Esophagus muscularis mucosa (tissue), 3 donors: ENCODE measurements around the gene UGT2B17.

Experiments
- POLR2A ChIP-seq: fragments of 450-650 bp; IDR thresholded peaks from one replicate; pipeline ENCODE4 v1.6.1; 2017; ENCODE audit warnings: antibody characterized with exemption, moderate library complexity, mild to moderate bottlenecking, low read depth
- TF ChIP-seq, protein P1 (sequence below), 3 experiments: fragments of 200-600 bp in 2 of 3; fragments of 450-650 bp in 1 of 3; sonication (generic) in 2 of 3; IDR thresholded peaks; one replicate each; pipeline ENCODE4 v1.5.1; 2017 to 2019; ENCODE audit warnings: antibody characterized with exemption in 3 of 3, mild to moderate bottlenecking in 2 of 3, moderate library complexity in 1 of 3

DNA sequence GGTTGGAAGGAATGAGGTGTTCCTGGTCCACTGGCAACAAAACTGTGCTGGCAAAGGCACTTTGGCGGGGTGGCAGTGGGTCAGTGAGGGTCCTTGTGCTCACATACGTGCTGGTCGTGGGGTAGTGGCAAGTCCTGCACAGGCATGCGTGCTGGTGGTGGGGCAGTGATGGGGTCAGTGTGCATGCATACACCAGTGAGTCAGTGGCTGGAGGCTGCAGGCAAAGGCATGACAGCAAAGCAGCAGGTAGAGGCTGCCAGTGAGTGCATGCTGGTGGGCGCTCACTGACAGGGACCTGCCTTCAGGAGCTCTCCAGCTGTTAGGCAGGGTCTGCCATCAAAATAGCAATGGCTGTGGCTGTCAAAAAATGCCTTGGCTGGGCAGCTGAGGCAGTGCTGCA lies 86.8 kb downstream of the UGT2B17 start:
- TF ChIP-seq, protein P1, sequence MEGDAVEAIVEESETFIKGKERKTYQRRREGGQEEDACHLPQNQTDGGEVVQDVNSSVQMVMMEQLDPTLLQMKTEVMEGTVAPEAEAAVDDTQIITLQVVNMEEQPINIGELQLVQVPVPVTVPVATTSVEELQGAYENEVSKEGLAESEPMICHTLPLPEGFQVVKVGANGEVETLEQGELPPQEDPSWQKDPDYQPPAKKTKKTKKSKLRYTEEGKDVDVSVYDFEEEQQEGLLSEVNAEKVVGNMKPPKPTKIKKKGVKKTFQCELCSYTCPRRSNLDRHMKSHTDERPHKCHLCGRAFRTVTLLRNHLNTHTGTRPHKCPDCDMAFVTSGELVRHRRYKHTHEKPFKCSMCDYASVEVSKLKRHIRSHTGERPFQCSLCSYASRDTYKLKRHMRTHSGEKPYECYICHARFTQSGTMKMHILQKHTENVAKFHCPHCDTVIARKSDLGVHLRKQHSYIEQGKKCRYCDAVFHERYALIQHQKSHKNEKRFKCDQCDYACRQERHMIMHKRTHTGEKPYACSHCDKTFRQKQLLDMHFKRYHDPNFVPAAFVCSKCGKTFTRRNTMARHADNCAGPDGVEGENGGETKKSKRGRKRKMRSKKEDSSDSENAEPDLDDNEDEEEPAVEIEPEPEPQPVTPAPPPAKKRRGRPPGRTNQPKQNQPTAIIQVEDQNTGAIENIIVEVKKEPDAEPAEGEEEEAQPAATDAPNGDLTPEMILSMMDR (IDR thresholded peaks at IDR 0.05): no peak
- TF ChIP-seq POLR2A: no peak
